Uterus (tissue), 2 donors: ENCODE measurements around the gene CHMP4A.

ENCODE experiments used
- CTCF ChIP-seq, 4 experiments: fragments of 200-600 bp in 2 of 4; fragments of 450-650 bp in 2 of 4; sonication (generic) in 2 of 4; IDR thresholded peaks; one replicate each; pipeline ENCODE4 v1.5.1; 2016 to 2019; ENCODE audit warnings: antibody characterized with exemption in 4 of 4, mild to moderate bottlenecking in 2 of 4, moderate library complexity in 1 of 4
- POLR2A ChIP-seq, 2 donors: fragments of 450-650 bp; IDR thresholded peaks; one replicate each; pipeline ENCODE4 v1.6.1; 2016; ENCODE audit warnings: antibody characterized with exemption in 2 of 2, mild to moderate bottlenecking in 1 of 2, moderate library complexity in 1 of 2

- TF ChIP-seq POLR2A (IDR thresholded peaks at IDR 0.05): no peak
- TF ChIP-seq CTCF (IDR thresholded peaks at IDR 0.05): no peak
Observed at GRCh38 chr14:24159777-24160498, 53.4 kb downstream of the CHMP4A start.
